A673 (cell line): ENCODE measurements around the gene PLA2G4F. TPM values are rescaled to one million over a fixed set of nuclear protein-coding genes. Genes with fewer than 3 reads are reported as not detected.

ENCODE experiments used
- BruUV-seq: library from RNA; stranded (reverse); fragments of 400-500 nt; replicated peaks from 2 replicates; lab custom pipeline; 2021; lab: Mats Ljungman, UMichigan
- CTCF ChIA-PET: fragments of 300-600 bp; sonication (Branson Sonifier 250); formaldehyde crosslinking; loops from one replicate; lab custom pipeline; 2022; ENCODE audit warnings: antibody characterized with exemption; lab: Charles Lee
- POLR2A ChIA-PET: fragments of 300-600 bp; sonication (Branson Sonifier 250); formaldehyde crosslinking; loops from one replicate; lab custom pipeline; 2022; ENCODE audit warnings: antibody characterized with exemption; ENCODE audit not compliant: low non-redundant PET; lab: Charles Lee
- DNase-seq: peaks from one replicate; pipeline ENCODE4 v3.0.0-alpha.2; 2015; ENCODE audit warnings: low spot score
- H3K27ac ChIP-seq: fragments of 200-600 bp; sonication (generic); 2 replicates; pipeline ENCODE4 v1.5.1; 2016; ENCODE audit warnings: mixed run types, low read depth, mild to moderate bottlenecking, mixed read lengths, antibody characterized with exemption, low read length; ENCODE audit not compliant: poor library complexity, severe bottlenecking
- H3K27me3 ChIP-seq: fragments of 200-600 bp; sonication (generic); replicated peaks from 2 replicates; pipeline ENCODE4 v1.6.1; 2017; ENCODE audit warnings: mixed run types, low read depth, mild to moderate bottlenecking, mixed read lengths, antibody characterized with exemption, low read length; ENCODE audit not compliant: insufficient read depth, poor library complexity
- H3K36me3 ChIP-seq: fragments of 200-600 bp; sonication (generic); 2 replicates; pipeline ENCODE4 v1.6.1; 2016; ENCODE audit warnings: mixed run types, mild to moderate bottlenecking, mixed read lengths, antibody characterized with exemption, low read length; ENCODE audit not compliant: insufficient read depth, poor library complexity, severe bottlenecking
- H3K4me1 ChIP-seq: fragments of 200-600 bp; sonication (generic); 2 replicates; pipeline ENCODE4 v1.6.1; 2017; ENCODE audit warnings: mixed run types, mild to moderate bottlenecking, mixed read lengths, antibody characterized with exemption, low read length; ENCODE audit not compliant: insufficient read depth, poor library complexity, severe bottlenecking
- H3K4me3 ChIP-seq: fragments of 200-600 bp; sonication (generic); 2 replicates; pipeline ENCODE4 v1.5.1; 2016; ENCODE audit warnings: low read depth, mixed run types, mild to moderate bottlenecking, mixed read lengths, low read length; ENCODE audit not compliant: poor library complexity, severe bottlenecking
- H3K9me3 ChIP-seq: fragments of 200-600 bp; sonication (generic); 2 replicates; pipeline ENCODE4 v1.6.1; 2016; ENCODE audit warnings: mixed run types, low read depth, mild to moderate bottlenecking, mixed read lengths, antibody characterized with exemption, low read length; ENCODE audit not compliant: poor library complexity, severe bottlenecking
- EZH2 ChIP-seq: fragments of 200-600 bp; sonication (generic); IDR thresholded peaks from 2 replicates; pipeline ENCODE4 v1.6.1; 2017; ENCODE audit warnings: borderline replicate concordance, low read depth, mild to moderate bottlenecking, mixed read lengths, antibody characterized with exemption, low read length; ENCODE audit not compliant: poor library complexity, severe bottlenecking
- intact Hi-C: fragments of 100-400 bp; cut with micrococcal nuclease; formaldehyde crosslinking; loops from one replicate; pipeline ENCODE4 v1.10.0; 2022; ENCODE audit not compliant: unreplicated experiment
- total RNA-seq: library from RNA; stranded (reverse); gene quantifications from 2 replicates; pipeline ENCODE4 v1.2.3, GENCODE V29; 2021
- TF ChIP-seq, protein P1 (sequence below): fragments of 300-800, 200-600 bp; sonication (generic); conservative IDR thresholded peaks from 2 replicates; pipeline ENCODE4 v1.5.1; 2017; ENCODE audit warnings: low read depth, mild to moderate bottlenecking, antibody characterized with exemption, low read length, moderate library complexity, mixed read lengths

The PLA2G4F gene
- total RNA-seq, 1 experiment from 2014 or later, result not detected

DNA sequence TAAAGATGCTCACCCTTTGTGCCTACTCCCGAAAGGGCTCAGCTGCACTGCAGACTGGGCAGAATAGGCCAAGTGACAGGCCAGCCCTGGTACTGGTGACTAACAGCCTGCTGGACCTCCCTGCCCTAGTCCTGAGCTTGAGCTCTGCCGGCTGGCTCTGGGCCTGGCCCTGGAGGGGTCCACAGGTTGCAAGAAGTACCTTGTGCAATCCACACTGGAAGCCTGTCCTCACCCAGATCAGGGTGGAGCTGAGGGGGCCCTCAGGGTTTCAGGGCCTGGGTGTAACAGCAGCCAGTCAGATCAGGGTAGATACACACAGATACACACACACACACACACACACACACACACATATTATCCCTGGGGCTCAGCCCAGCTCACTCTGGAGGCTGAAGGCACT lies 34.8 kb downstream of the PLA2G4F start:
- intact Hi-C loops, result no loop called here
- ChIA-PET CTCF (no interaction called here), POLR2A (no interaction called here)
- H3K27me3 ChIP-seq, result no peaks in the 10 kb centered on the region
- H3K9me3 ChIP-seq, result no peaks in the 10 kb centered on the region
- no peak overlapping the region for H3K4me3 ChIP-seq
- H3K4me1 ChIP-seq, result no peaks in the 10 kb centered on the region
- BruUV-seq, result no TSS peak
- TF ChIP-seq EZH2, result no peak
- TF ChIP-seq, protein P1, sequence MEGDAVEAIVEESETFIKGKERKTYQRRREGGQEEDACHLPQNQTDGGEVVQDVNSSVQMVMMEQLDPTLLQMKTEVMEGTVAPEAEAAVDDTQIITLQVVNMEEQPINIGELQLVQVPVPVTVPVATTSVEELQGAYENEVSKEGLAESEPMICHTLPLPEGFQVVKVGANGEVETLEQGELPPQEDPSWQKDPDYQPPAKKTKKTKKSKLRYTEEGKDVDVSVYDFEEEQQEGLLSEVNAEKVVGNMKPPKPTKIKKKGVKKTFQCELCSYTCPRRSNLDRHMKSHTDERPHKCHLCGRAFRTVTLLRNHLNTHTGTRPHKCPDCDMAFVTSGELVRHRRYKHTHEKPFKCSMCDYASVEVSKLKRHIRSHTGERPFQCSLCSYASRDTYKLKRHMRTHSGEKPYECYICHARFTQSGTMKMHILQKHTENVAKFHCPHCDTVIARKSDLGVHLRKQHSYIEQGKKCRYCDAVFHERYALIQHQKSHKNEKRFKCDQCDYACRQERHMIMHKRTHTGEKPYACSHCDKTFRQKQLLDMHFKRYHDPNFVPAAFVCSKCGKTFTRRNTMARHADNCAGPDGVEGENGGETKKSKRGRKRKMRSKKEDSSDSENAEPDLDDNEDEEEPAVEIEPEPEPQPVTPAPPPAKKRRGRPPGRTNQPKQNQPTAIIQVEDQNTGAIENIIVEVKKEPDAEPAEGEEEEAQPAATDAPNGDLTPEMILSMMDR, result no peak
- no peak overlapping the region for H3K27ac ChIP-seq
- H3K36me3 ChIP-seq, result no peaks in the 10 kb centered on the region
- no peak for DNase-seq

DNA sequence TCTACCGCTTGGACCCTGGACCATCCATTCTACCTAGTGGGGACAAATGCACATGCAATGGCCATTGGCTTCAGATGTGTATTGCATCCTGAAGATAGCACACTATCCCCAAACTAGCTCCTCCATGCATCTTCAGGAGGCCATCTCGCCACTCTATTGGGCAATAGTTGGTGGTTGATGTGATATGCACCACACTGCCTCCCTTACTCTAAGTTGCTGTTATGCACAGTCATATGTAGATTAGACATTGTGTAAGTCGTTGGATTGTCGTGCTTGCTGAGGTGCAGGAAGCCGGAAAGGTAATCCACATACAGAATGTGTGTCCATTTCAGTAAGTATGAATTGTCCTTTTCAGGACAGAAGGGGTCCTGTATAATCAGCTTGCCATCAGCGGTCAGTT lies 35.4 kb downstream of the PLA2G4F start:
- no peaks in the 10 kb centered on the region for H3K36me3 ChIP-seq
- no peaks in the 10 kb centered on the region for H3K27me3 ChIP-seq
- no TSS peak for BruUV-seq
- H3K27ac ChIP-seq, result no peak overlapping the region
- TF ChIP-seq, protein P1, result no peak
- no peak for TF ChIP-seq EZH2
- H3K9me3 ChIP-seq, result no peaks in the 10 kb centered on the region
- no peak for DNase-seq
- no peaks in the 10 kb centered on the region for H3K4me1 ChIP-seq
- intact Hi-C loops, result no loop called here
- ChIA-PET CTCF (no interaction called here), POLR2A (no interaction called here)
- no peak overlapping the region for H3K4me3 ChIP-seq

DNA sequence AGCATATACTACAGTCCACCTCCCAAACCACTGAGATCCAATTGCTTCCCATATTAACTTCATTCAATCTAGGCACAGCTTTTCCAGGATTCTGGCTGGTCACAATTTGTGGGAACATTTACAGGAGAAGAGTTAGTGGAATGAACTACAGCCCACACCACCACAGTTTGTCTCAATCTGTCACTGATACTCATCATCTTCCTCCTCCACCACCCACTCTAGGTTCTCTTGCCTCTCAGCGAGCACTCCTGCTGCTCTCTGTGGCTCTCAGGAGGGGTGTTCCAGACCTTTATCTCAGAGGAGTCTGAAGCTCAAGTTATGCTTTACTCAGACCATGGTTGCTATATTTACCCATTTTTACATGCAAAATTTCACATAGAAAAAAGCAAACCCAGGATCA lies 36.2 kb downstream of the PLA2G4F start:
- CTCF ChIA-PET, result no interaction called here
- DNase-seq, result no peak
- POLR2A ChIA-PET, result no interaction called here

More for the DNA sequence above, 36.2 kb downstream of the PLA2G4F start:
- Histone ChIP-seq H3K27ac (no peak overlapping the region), H3K27me3 (no peaks in the 10 kb centered on the region), H3K4me3 (no peak overlapping the region), H3K9me3 (no peaks in the 10 kb centered on the region), H3K36me3 (no peaks in the 10 kb centered on the region), H3K4me1 (no peaks in the 10 kb centered on the region)
- no TSS peak for BruUV-seq
- TF ChIP-seq, protein P1, result no peak
- no peak for TF ChIP-seq EZH2
- intact Hi-C loops, result no loop called here
